ENCODE measurements around the gene COL23A1.
"Not testable (repeated sequence)": the region's sequence is repeated elsewhere in the genome, so short reads cannot be mapped to it uniquely, and the experiment has no call there.

COL23A1 gene

GRCh38 chr5:178502401-178503100, 87.6 kb downstream of the COL23A1 start:
- DNase-seq = peak; percentile 7

- no peak for DNase-seq
Observed at GRCh38 chr5:178499352-178499751, 90.8 kb downstream of the COL23A1 start.

- DNase-seq = peak; percentile 22
Observed at GRCh38 chr5:178496642-178497041, 93.6 kb downstream of the COL23A1 start.

- DNase-seq = peak; percentile 16
Observed at GRCh38 chr5:178496214-178496613, 94.0 kb downstream of the COL23A1 start.

- DNase-seq = no peak
Observed at GRCh38 chr5:178495706-178496105, 94.5 kb downstream of the COL23A1 start.

GRCh38 chr5:178492278-178492677, 97.9 kb downstream of the COL23A1 start:
- DNase-seq = no peak

- DNase-seq = no peak
Observed at GRCh38 chr5:178490935-178491652, 99.1 kb downstream of the COL23A1 start.

- DNase-seq = no peak
Observed at GRCh38 chr5:178489271-178489976, 100.8 kb downstream of the COL23A1 start.

- no peak for DNase-seq
Observed at GRCh38 chr5:178488696-178489095, 101.5 kb downstream of the COL23A1 start.

GRCh38 chr5:178487911-178488600, 102.1 kb downstream of the COL23A1 start:
- no peak for DNase-seq

GRCh38 chr5:178486878-178487512, 103.2 kb downstream of the COL23A1 start:
- not testable (repeated sequence) for DNase-seq

- no peak for DNase-seq
Observed at GRCh38 chr5:178486239-178486641, 104.0 kb downstream of the COL23A1 start.

- DNase-seq = no peak
Observed at GRCh38 chr5:178483620-178484019, 106.6 kb downstream of the COL23A1 start.

GRCh38 chr5:178479261-178479660, 110.9 kb downstream of the COL23A1 start:
- no peak for DNase-seq

- no peak for DNase-seq
Observed at GRCh38 chr5:178478370-178478769, 111.8 kb downstream of the COL23A1 start.

GRCh38 chr5:178477802-178478201, 112.4 kb downstream of the COL23A1 start:
- no peak for DNase-seq

GRCh38 chr5:178476972-178477754, 113.0 kb downstream of the COL23A1 start:
- DNase-seq = no peak

GRCh38 chr5:178476531-178476930, 113.7 kb downstream of the COL23A1 start:
- no peak for DNase-seq

GRCh38 chr5:178475422-178475821, 114.8 kb downstream of the COL23A1 start:
- DNase-seq = no peak

GRCh38 chr5:178474562-178475184, 115.5 kb downstream of the COL23A1 start:
- peak; percentile 11 for DNase-seq

GRCh38 chr5:178473854-178474253, 116.3 kb downstream of the COL23A1 start:
- DNase-seq = no peak
